SIG-M5 (cell line): ENCODE data around the gene CPEB1.
"Not testable (repeated sequence)": the region's sequence is repeated elsewhere in the genome, so short reads cannot be mapped to it uniquely, and the experiment has no call there.

Source experiments
- DNase-seq: peaks from one replicate; lab custom pipeline; 2025; lab: John Stamatoyannopoulos, UW

The CPEB1 gene

DNA sequence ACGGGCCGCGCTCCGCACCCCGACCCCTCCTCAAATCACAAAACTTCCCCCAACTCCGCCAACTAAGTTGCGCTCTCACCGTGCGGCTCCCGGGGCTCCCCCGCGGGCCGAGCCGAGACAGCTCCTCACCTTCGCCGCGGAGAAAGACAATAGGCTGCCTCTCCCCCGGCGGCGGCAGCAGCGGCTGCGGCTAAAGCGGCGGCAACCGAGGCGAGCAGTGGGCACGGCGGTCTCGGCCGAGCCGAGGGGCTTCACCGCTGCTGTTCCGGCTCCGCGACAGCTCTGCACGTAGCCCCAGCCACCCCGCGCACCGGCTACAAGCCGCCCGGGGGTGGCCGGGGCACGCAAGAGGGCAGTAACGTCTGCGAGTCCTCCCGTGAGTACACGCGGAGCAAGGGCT is 133.6 kb downstream of the CPEB1 start:
- DNase-seq = not testable (repeated sequence)

DNA sequence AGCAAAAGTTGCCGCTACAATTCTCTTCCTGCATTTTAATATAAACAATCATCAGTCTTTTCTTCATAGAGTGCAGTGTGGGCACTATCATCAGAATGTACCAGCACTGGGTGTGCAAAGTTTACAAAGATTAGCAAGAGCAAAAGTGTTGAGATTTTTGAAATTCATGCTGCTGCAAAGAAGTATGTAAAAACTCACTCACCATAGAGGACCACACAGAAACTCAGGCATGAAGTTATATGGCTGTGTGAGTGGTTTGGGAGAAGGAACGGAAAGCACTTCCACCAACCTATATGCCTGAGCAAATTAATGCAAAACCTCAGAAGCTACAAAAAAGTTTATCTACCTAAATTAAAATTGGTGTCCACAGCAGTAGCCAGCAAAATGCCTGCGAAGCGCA is 139.5 kb downstream of the CPEB1 start:
- not testable (repeated sequence) for DNase-seq

- not testable (repeated sequence) for DNase-seq
Observed at GRCh38 chr15:82507087-82507486, 140.1 kb downstream of the CPEB1 start.

DNA sequence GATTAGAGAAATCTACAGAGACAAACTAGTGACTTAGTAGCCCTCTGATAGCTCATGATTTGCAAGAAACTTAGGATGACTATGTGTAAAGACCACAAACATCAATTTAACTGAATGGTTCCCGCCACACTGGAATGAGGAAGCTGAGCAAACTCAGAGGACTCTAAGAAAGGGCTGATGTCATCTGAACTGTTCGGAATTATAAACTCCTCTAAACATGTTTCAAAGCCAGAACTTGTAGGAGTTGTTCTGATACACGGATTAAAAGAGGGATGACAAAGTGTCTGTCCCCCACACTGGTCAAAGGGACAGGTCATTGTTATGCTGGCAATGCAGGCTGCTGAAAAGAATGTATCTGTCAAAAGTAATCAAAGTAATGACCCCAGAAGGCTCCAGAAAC is 141.3 kb downstream of the CPEB1 start:
- DNase-seq = not testable (repeated sequence)

- DNase-seq = not testable (repeated sequence)
Observed at GRCh38 chr15:82504074-82504473, 143.1 kb downstream of the CPEB1 start.

DNA sequence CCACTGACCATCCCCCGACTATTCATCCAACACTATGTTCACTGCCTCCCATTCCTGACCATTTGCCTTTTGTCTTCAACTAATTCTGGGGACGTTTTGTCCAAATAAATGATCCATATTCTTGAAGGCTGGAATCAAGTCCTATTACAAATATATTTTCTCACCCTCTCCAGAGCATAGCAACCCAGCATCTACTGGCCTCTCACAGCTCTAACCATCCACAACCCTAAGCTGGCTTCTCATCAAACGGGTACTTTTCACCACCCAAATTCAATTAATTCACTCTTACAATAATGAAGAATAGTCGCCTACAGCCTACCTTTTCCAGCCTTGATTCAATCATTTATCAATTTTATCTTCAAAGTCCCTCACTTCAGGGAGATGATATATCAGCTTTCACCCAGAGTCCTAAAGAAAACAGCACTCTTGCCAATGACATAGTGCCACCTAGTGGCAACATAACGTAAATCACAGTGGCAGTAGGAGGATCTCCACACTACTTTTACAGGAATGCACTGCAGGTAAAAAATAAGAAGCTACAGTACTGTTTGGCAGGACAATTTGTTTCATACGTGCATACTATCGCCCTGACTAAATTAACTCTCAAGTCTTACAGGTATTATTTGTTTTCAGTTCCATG is 144.3 kb downstream of the CPEB1 start:
- DNase-seq = not testable (repeated sequence)

DNA sequence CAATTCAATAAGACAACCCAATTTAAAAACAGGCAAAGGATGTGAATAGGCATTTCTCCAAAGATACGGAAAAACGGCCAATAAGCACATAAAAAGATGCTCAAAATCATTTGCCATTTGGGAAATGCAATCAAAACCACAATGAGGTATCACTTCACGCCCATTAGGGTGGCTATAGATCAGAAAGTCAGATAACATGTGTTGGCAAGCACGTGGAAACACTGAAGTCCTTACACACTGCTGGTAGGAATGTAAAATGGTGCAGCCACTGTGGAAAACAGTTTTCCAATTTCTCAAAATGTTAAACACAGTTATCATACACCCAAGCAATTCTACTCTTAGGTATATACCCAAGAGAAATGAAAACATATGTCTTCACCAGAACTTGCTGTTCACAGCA is 146.4 kb downstream of the CPEB1 start:
- DNase-seq = not testable (repeated sequence)

- not testable (repeated sequence) for DNase-seq
Observed at GRCh38 chr15:82497978-82498377, 149.2 kb downstream of the CPEB1 start.
